Neutrophil (primary cell): Measurements from ENCODE around the gene RALY.
A peak's percentile ranks its signal among the peaks of the same experiment; 100 is the strongest.

Source experiments
- H3K27ac ChIP-seq: fragments of 200-600 bp; sonication (generic); 2 replicates; pipeline ENCODE4 v1.5.1; 2016; ENCODE audit warnings: mild to moderate bottlenecking, moderate library complexity
- H3K27me3 ChIP-seq: fragments of 200-600 bp; sonication (generic); 2 replicates; pipeline ENCODE4 v1.6.0; 2016; ENCODE audit warnings: mild to moderate bottlenecking
- H3K36me3 ChIP-seq: fragments of 200-600 bp; sonication (generic); 2 replicates; pipeline ENCODE4 v1.5.1; 2017
- H3K4me1 ChIP-seq, 2 experiments: fragments of 200-600 bp in 1 of 2; sonication (generic) in 1 of 2; 1 replicate in 1 of 2; 2 replicates in 1 of 2; pipeline versions ENCODE4 v1.5.1 to v1.6.1; 2013 to 2016; ENCODE audit warnings: low read depth in 1 of 2, low read length in 1 of 2, mild to moderate bottlenecking in 1 of 2, moderate library complexity in 1 of 2; ENCODE audit not compliant: control insufficient read depth in 1 of 2, insufficient read depth in 1 of 2
- H3K4me3 ChIP-seq, 2 experiments: fragments of 200-600 bp in 1 of 2; sonication (generic) in 1 of 2; 1 replicate in 1 of 2; 2 replicates in 1 of 2; pipeline ENCODE4 v1.5.1; 2013 to 2016; ENCODE audit warnings: low read depth in 1 of 2, low read length in 1 of 2, mild to moderate bottlenecking in 1 of 2, moderate library complexity in 1 of 2
- H3K9me3 ChIP-seq: fragments of 200-600 bp; sonication (generic); 2 replicates; pipeline ENCODE4 v1.5.1; 2016
- TF ChIP-seq, protein P1 (sequence below): fragments of 200-600 bp; sonication (generic); IDR thresholded peaks from 2 replicates; pipeline ENCODE4 v1.5.1; 2016; ENCODE audit warnings: antibody characterized with exemption

RALY gene

DNA sequence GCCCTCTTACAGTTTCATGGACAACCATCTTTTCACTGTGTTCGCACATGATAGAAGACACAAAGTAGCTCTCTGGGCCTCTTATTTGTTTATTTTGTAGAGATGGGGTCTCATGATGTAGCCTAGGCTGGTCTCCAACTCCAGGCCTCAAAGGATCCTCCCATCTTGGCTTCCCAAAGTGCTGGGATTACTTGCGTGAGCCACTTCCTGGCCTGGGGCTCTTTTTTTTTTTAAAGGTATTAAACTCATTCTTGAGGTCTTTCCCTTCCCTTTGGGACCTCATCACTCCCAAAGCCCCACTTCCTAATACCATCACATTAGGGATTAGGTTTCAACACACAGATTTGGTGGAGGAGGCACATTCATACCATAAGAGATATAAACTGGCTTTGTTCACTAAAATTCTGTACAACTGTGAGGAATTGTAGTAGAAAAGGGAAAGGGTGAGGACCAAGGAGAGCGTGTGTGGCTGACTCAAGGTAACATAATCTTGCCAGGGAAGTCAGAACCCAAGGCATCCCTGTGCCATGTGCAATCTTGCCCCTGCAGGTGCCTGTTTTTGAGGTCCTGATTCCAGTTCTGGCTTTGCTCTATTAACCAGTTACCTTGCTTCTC is 72.9 kb downstream of the RALY start:
- Histone ChIP-seq H3K27ac (no peak overlapping the region), H3K36me3 (peaks cover 27% of the 10 kb centered on the region), H3K27me3 (no peaks in the 10 kb centered on the region), H3K4me3 (no peak overlapping the region), H3K9me3 (no peaks in the 10 kb centered on the region), H3K4me1 (peaks cover 16 to 25% of the 10 kb centered on the region in 2 experiments)
- TF ChIP-seq, protein P1, sequence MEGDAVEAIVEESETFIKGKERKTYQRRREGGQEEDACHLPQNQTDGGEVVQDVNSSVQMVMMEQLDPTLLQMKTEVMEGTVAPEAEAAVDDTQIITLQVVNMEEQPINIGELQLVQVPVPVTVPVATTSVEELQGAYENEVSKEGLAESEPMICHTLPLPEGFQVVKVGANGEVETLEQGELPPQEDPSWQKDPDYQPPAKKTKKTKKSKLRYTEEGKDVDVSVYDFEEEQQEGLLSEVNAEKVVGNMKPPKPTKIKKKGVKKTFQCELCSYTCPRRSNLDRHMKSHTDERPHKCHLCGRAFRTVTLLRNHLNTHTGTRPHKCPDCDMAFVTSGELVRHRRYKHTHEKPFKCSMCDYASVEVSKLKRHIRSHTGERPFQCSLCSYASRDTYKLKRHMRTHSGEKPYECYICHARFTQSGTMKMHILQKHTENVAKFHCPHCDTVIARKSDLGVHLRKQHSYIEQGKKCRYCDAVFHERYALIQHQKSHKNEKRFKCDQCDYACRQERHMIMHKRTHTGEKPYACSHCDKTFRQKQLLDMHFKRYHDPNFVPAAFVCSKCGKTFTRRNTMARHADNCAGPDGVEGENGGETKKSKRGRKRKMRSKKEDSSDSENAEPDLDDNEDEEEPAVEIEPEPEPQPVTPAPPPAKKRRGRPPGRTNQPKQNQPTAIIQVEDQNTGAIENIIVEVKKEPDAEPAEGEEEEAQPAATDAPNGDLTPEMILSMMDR = no peak

DNA sequence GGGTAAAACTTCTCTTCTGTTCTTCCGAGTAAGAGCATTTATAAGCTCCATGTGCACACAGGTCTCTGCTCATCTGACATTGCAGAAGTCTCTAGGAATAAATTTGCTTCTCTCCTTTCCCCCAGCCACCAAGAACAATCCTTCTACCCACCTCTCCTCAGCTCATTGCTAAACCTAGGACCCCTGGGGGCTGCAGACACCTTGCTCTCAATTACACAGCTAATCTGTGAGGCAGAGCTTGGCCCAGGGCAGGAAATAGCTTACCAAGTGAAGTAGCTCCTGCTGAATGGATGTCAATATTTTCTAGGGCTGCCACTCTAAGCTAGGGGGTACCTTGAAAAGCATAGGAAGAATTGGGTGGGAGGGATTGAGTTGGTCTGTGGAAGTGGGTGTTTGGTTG is 74.3 kb downstream of the RALY start:
- H3K27ac ChIP-seq = peak overlapping the region; percentile 50
- H3K4me1 ChIP-seq = peaks cover 10 to 16% of the 10 kb centered on the region in 2 experiments
- H3K36me3 ChIP-seq = peaks cover 41% of the 10 kb centered on the region
- H3K27me3 ChIP-seq = no peaks in the 10 kb centered on the region
- no peak overlapping the region for H3K4me3 ChIP-seq
- TF ChIP-seq, protein P1 = no peak
- H3K9me3 ChIP-seq = no peaks in the 10 kb centered on the region

DNA sequence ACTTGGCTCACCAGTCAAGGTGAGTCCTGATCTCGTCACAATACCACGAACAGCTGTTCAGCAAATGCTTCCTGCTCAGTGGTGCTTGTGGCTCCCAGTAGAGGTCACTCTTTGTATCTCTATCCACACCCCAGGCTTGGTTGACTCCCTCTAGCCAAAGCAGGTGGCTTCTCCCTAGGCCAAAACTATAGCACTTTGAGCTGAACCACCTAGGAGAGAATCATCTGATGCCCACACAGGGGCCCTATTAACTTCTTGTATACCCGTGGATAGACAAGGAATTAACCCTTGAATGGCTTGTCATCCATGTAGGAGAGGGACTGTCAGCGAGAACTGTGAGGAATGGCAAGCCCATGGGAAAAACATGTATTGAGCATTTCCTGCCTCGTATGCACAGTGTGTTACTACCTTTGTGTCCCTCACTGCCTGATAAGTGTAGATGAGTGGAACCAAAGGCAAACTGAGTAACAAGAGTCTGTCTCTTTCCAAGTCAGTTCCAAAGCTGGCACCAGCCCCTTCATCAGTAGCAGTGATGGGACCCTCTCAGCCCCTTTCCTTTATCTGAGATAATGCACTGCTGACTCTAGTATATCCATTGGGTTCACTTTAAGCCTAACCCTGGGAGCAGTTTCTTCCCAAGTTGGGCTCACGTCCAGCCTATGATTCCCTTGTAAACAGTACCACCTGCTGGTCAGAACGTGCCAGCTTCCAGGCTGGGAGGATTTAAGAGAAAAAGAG is 75.8 kb downstream of the RALY start:
- peak overlapping the region; percentile 50 for H3K27ac ChIP-seq
- H3K9me3 ChIP-seq = no peaks in the 10 kb centered on the region
- H3K4me3 ChIP-seq = no peak overlapping the region
- TF ChIP-seq, protein P1 = peak; percentile 63
- peaks cover 56% of the 10 kb centered on the region for H3K36me3 ChIP-seq
- H3K27me3 ChIP-seq = no peaks in the 10 kb centered on the region
- H3K4me1 ChIP-seq = peaks cover 6 to 14% of the 10 kb centered on the region in 2 experiments

DNA sequence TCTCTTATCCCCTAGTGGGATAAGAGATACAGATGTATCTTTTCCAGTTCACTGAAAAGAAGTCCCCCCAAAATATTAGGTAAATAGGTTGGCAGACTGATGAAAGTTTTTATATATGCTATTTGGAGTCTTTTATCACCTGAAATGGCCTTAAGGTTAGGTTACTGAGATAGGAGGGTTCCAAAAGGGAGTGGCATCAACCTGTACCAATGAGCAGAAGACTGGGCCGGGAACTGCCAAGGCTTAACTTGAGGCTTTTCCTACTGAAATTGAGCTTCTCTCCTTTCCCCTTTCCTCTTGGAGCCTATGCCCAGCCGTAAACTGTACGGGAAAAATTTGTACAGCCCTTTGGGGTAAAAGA is 76.3 kb downstream of the RALY start:
- H3K36me3 ChIP-seq = peaks cover 59% of the 10 kb centered on the region
- H3K9me3 ChIP-seq = no peaks in the 10 kb centered on the region
- H3K4me1 ChIP-seq = peaks cover 6 to 14% of the 10 kb centered on the region in 2 experiments
- H3K4me3 ChIP-seq = no peak overlapping the region
- TF ChIP-seq, protein P1 = no peak
- H3K27me3 ChIP-seq = no peaks in the 10 kb centered on the region
- H3K27ac ChIP-seq = no peak overlapping the region

DNA sequence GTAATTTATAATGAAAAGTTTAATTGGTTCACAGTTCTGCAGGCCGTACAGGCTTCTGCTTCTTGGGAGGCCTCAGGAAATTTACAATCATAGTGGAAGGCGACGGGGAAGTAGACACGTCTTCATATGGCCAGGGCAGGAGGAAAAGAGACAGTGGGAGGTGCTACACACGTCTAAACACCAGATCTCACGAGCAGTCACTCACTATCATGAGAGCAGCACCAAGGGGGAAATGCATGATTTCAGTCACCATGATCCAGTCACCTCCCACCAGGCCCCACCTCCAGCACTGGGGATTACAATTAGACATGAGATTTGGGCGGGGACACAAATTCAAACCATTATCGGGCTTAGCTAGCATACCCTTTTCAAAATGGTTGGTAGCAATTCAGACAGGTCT is 77.1 kb downstream of the RALY start:
- Histone ChIP-seq H3K36me3 (peaks cover 59% of the 10 kb centered on the region), H3K4me1 (peaks cover 6 to 14% of the 10 kb centered on the region in 2 experiments), H3K27me3 (no peaks in the 10 kb centered on the region), H3K4me3 (no peak overlapping the region), H3K27ac (no peak overlapping the region), H3K9me3 (no peaks in the 10 kb centered on the region)
- TF ChIP-seq, protein P1 = no peak
